HuH-7 (cell line): ENCODE data around the gene CUEDC1.

Experiments
- DNase-seq: peaks from one replicate; pipeline ENCODE4 v3.0.0; 2011; ENCODE audit warnings: low spot score

Gene CUEDC1

GRCh38 chr17:57957886-57958285 lies 2.7 kb upstream of the CUEDC1 start:
- DNase-seq = no peak

- no peak for DNase-seq
These were observed 2.1 kb upstream of the CUEDC1 start for GRCh38 chr17:57957120-57957850.

- DNase-seq = no peak
These were observed 1.3 kb upstream of the CUEDC1 start for GRCh38 chr17:57956291-57957119.

GRCh38 chr17:57954397-57955182 lies 622 bp downstream of the CUEDC1 start:
- DNase-seq = peak; percentile 79

- DNase-seq = no peak
These were observed 1.4 kb downstream of the CUEDC1 start for GRCh38 chr17:57953705-57954396.

GRCh38 chr17:57953219-57953618 lies 2.0 kb downstream of the CUEDC1 start:
- DNase-seq = no peak

- no peak for DNase-seq
These were observed 5.6 kb downstream of the CUEDC1 start for GRCh38 chr17:57949649-57950048.

GRCh38 chr17:57948555-57949420 lies 6.4 kb downstream of the CUEDC1 start:
- DNase-seq = no peak

GRCh38 chr17:57948169-57948554 lies 7.0 kb downstream of the CUEDC1 start:
- DNase-seq = no peak

- DNase-seq = no peak
These were observed 7.8 kb downstream of the CUEDC1 start for GRCh38 chr17:57947369-57947768.

GRCh38 chr17:57946798-57947358 lies 8.3 kb downstream of the CUEDC1 start:
- DNase-seq = peak; percentile 62

GRCh38 chr17:57945996-57946797 lies 9.0 kb downstream of the CUEDC1 start:
- DNase-seq = no peak

- DNase-seq = no peak
These were observed 10.3 kb downstream of the CUEDC1 start for GRCh38 chr17:57944908-57945307.

GRCh38 chr17:57943645-57944044 lies 11.6 kb downstream of the CUEDC1 start:
- no peak for DNase-seq

GRCh38 chr17:57943140-57943539 lies 12.1 kb downstream of the CUEDC1 start:
- no peak for DNase-seq

- no peak for DNase-seq
These were observed 13.5 kb downstream of the CUEDC1 start for GRCh38 chr17:57941384-57942370.

- DNase-seq = no peak
These were observed 14.4 kb downstream of the CUEDC1 start for GRCh38 chr17:57940653-57941329.

GRCh38 chr17:57940231-57940630 lies 15.0 kb downstream of the CUEDC1 start:
- no peak for DNase-seq
